ENCODE measurements around the gene CANT1. TPM values are rescaled to one million over a fixed set of nuclear protein-coding genes. Genes with fewer than 3 reads are reported as not detected.
"Not testable (repeated sequence)": the region's sequence is repeated elsewhere in the genome, so short reads cannot be mapped to it uniquely, and the experiment has no call there.

CANT1 gene
- total RNA-seq, 4 donors from 2014 or later, result 24.0 to 34.8 (median 30.3) TPM

- DNase-seq (ENCODE audit: low spot score), result no peak
- no peak for ATAC-seq (ENCODE audit: low FRiP score)
- no peak for TF ChIP-seq CTCF (IDR thresholded peaks at IDR 0.05)
Measured at GRCh38 chr17:78951967-78952551, 57.5 kb downstream of the CANT1 start.

- ATAC-seq (ENCODE audit: low FRiP score) (no peak), DNase-seq (ENCODE audit: low spot score) (no peak)
- no peak for TF ChIP-seq CTCF (IDR thresholded peaks at IDR 0.05)
Measured at GRCh38 chr17:78950870-78951269, 58.7 kb downstream of the CANT1 start.

- ATAC-seq (ENCODE audit: low FRiP score), result no peak
- no peak for DNase-seq (ENCODE audit: low spot score)
- no peak for TF ChIP-seq CTCF (IDR thresholded peaks at IDR 0.05)
Measured at GRCh38 chr17:78947235-78948149, 62.1 kb downstream of the CANT1 start.

- no peak for DNase-seq (ENCODE audit: low spot score)
- ATAC-seq (ENCODE audit: low FRiP score), result no peak
- no peak for TF ChIP-seq CTCF (IDR thresholded peaks at IDR 0.05)
Measured at GRCh38 chr17:78946631-78947030, 62.9 kb downstream of the CANT1 start.

GRCh38 chr17:78946131-78946530, 63.4 kb downstream of the CANT1 start:
- TF ChIP-seq CTCF (IDR thresholded peaks at IDR 0.05), result no peak
- ATAC-seq (ENCODE audit: low FRiP score), result no peak
- DNase-seq (ENCODE audit: low spot score), result no peak

GRCh38 chr17:78945455-78945854, 64.1 kb downstream of the CANT1 start:
- DNase-seq (ENCODE audit: low spot score); ATAC-seq (ENCODE audit: low FRiP score): not testable (repeated sequence)

GRCh38 chr17:78944956-78945355, 64.6 kb downstream of the CANT1 start:
- no peak for TF ChIP-seq CTCF (IDR thresholded peaks at IDR 0.05)
- no peak for DNase-seq (ENCODE audit: low spot score)

More at GRCh38 chr17:78944956-78945355, 64.6 kb downstream of the CANT1 start:
- no peak for ATAC-seq (ENCODE audit: low FRiP score)

Measured in omental fat pad (tissue), 4 donors.